Uterus (tissue), 4 donors: ENCODE data around the gene ALB. TPM values are rescaled to one million over a fixed set of nuclear protein-coding genes. Genes with fewer than 3 reads are reported as not detected.

ENCODE experiments used
- DNase-seq, 2 donors: peaks; one replicate each; pipeline ENCODE4 v3.0.0-alpha.2; 2019 to 2020
- H3K27ac ChIP-seq, 2 donors: fragments of 200-600 bp; sonication (generic); 1 replicate in 1 of 2; 2 replicates in 1 of 2; pipeline ENCODE4 v1.5.1; 2016 to 2018
- H3K27me3 ChIP-seq, 2 donors: fragments of 200-600 bp; sonication (generic); one replicate each; pipeline ENCODE4 v1.5.1; 2018 to 2019; ENCODE audit warnings: control low read depth in 1 of 2
- H3K36me3 ChIP-seq, 2 donors: fragments of 200-600 bp; sonication (generic); one replicate each; pipeline ENCODE4 v1.5.1; 2019; ENCODE audit warnings: control low read depth in 1 of 2
- H3K4me1 ChIP-seq, 2 donors: fragments of 200-600 bp; sonication (generic); one replicate each; pipeline ENCODE4 v1.5.1; 2018 to 2019; ENCODE audit warnings: control low read depth in 1 of 2
- H3K4me3 ChIP-seq, 2 donors: fragments of 200-600 bp; sonication (generic); 1 replicate in 1 of 2; 2 replicates in 1 of 2; pipeline ENCODE4 v1.5.1; 2018 to 2019; ENCODE audit warnings: mild to moderate bottlenecking in 1 of 2
- H3K9me3 ChIP-seq, 2 donors: fragments of 200-600 bp; sonication (generic); one replicate each; pipeline ENCODE4 v1.5.1; 2019; ENCODE audit warnings: control low read depth in 1 of 2
- POLR2A ChIP-seq, 2 donors: fragments of 450-650 bp; IDR thresholded peaks; one replicate each; pipeline ENCODE4 v1.6.1; 2016; ENCODE audit warnings: antibody characterized with exemption in 2 of 2, mild to moderate bottlenecking in 1 of 2, moderate library complexity in 1 of 2
- intact Hi-C: fragments of 100-400 bp; cut with DNase I; formaldehyde crosslinking; loops from one replicate; pipeline ENCODE4 v1.15.1; 2023; ENCODE audit warnings: low total_unique reads
- total RNA-seq, 4 donors: library from RNA; depleted of rRNA in 3 of 4; stranded (reverse); fragments of >200 nt in 3 of 4; gene quantifications; one replicate each; pipeline versions ENCODE4 v1.1.0 to v1.2.4, GENCODE V29; 2014 to 2023
- TF ChIP-seq, protein P1 (sequence below), 4 experiments: fragments of 200-600 bp in 2 of 4; fragments of 450-650 bp in 2 of 4; sonication (generic) in 2 of 4; IDR thresholded peaks; one replicate each; pipeline ENCODE4 v1.5.1; 2016 to 2019; ENCODE audit warnings: antibody characterized with exemption in 4 of 4, mild to moderate bottlenecking in 2 of 4, moderate library complexity in 1 of 4
- donor health status: DM: yes; HTN: yes; CAD: no.

ALB gene
- total RNA-seq, 4 donors from 2014 or later: 5.0 to 11.3 TPM; not detected in 2

GRCh38 chr4:73396993-73397972, 6.8 kb upstream of the ALB start:
- Histone ChIP-seq H3K4me3 (no peak overlapping the region), H3K9me3 (no peaks in the 10 kb centered on the region), H3K36me3 (no peaks in the 10 kb centered on the region), H3K4me1 (no peaks in the 10 kb centered on the region), H3K27me3 (no peaks in the 10 kb centered on the region), H3K27ac (no peak overlapping the region)
- intact Hi-C loops: no loop called here
- DNase-seq: no peak
- TF ChIP-seq, protein P1, sequence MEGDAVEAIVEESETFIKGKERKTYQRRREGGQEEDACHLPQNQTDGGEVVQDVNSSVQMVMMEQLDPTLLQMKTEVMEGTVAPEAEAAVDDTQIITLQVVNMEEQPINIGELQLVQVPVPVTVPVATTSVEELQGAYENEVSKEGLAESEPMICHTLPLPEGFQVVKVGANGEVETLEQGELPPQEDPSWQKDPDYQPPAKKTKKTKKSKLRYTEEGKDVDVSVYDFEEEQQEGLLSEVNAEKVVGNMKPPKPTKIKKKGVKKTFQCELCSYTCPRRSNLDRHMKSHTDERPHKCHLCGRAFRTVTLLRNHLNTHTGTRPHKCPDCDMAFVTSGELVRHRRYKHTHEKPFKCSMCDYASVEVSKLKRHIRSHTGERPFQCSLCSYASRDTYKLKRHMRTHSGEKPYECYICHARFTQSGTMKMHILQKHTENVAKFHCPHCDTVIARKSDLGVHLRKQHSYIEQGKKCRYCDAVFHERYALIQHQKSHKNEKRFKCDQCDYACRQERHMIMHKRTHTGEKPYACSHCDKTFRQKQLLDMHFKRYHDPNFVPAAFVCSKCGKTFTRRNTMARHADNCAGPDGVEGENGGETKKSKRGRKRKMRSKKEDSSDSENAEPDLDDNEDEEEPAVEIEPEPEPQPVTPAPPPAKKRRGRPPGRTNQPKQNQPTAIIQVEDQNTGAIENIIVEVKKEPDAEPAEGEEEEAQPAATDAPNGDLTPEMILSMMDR (IDR thresholded peaks at IDR 0.05): no peak
- TF ChIP-seq POLR2A (IDR thresholded peaks at IDR 0.05): no peak

GRCh38 chr4:73401412-73401811, 2.7 kb upstream of the ALB start:
- Histone ChIP-seq H3K4me3 (no peak overlapping the region), H3K4me1 (no peaks in the 10 kb centered on the region), H3K9me3 (no peaks in the 10 kb centered on the region), H3K36me3 (no peaks in the 10 kb centered on the region), H3K27ac (no peak overlapping the region), H3K27me3 (no peaks in the 10 kb centered on the region)
- intact Hi-C loops: no loop called here
- TF ChIP-seq POLR2A (IDR thresholded peaks at IDR 0.05): no peak
- TF ChIP-seq, protein P1 (IDR thresholded peaks at IDR 0.05): no peak
- DNase-seq: no peak

DNA sequence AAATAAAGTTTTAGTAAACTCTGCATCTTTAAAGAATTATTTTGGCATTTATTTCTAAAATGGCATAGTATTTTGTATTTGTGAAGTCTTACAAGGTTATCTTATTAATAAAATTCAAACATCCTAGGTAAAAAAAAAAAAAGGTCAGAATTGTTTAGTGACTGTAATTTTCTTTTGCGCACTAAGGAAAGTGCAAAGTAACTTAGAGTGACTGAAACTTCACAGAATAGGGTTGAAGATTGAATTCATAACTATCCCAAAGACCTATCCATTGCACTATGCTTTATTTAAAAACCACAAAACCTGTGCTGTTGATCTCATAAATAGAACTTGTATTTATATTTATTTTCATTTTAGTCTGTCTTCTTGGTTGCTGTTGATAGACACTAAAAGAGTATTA, 370 bp downstream of the ALB start:
- no peak for TF ChIP-seq POLR2A (IDR thresholded peaks at IDR 0.05)
- TF ChIP-seq, protein P1 (IDR thresholded peaks at IDR 0.05): no peak
- Histone ChIP-seq H3K27me3 (no peaks in the 10 kb centered on the region), H3K27ac (no peak overlapping the region), H3K9me3 (no peaks in the 10 kb centered on the region), H3K4me1 (no peaks in the 10 kb centered on the region), H3K4me3 (no peak overlapping the region), H3K36me3 (no peaks in the 10 kb centered on the region)
- DNase-seq: no peak
- intact Hi-C loops: no loop called here

DNA sequence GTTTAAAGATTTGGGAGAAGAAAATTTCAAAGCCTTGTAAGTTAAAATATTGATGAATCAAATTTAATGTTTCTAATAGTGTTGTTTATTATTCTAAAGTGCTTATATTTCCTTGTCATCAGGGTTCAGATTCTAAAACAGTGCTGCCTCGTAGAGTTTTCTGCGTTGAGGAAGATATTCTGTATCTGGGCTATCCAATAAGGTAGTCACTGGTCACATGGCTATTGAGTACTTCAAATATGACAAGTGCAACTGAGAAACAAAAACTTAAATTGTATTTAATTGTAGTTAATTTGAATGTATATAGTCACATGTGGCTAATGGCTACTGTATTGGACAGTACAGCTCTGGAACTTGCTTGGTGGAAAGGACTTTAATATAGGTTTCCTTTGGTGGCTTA, 1.1 kb downstream of the ALB start:
- no peaks in the 10 kb centered on the region for H3K9me3 ChIP-seq
- H3K4me3 ChIP-seq: no peak overlapping the region
- TF ChIP-seq POLR2A (IDR thresholded peaks at IDR 0.05): no peak
- TF ChIP-seq, protein P1 (IDR thresholded peaks at IDR 0.05): no peak
- H3K27ac ChIP-seq: no peak overlapping the region
- H3K27me3 ChIP-seq: no peaks in the 10 kb centered on the region
- no peak for DNase-seq
- H3K36me3 ChIP-seq: no peaks in the 10 kb centered on the region
- no peaks in the 10 kb centered on the region for H3K4me1 ChIP-seq
- intact Hi-C loops: no loop called here

DNA sequence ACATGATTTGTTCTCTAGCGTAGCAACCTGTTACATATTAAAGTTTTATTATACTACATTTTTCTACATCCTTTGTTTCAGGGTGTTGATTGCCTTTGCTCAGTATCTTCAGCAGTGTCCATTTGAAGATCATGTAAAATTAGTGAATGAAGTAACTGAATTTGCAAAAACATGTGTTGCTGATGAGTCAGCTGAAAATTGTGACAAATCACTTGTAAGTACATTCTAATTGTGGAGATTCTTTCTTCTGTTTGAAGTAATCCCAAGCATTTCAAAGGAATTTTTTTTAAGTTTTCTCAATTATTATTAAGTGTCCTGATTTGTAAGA, 2.4 kb downstream of the ALB start:
- no peaks in the 10 kb centered on the region for H3K27me3 ChIP-seq
- H3K4me1 ChIP-seq: no peaks in the 10 kb centered on the region
- no peaks in the 10 kb centered on the region for H3K36me3 ChIP-seq
- intact Hi-C loops: no loop called here
- TF ChIP-seq, protein P1 (IDR thresholded peaks at IDR 0.05): no peak
- TF ChIP-seq POLR2A (IDR thresholded peaks at IDR 0.05): no peak
- no peak overlapping the region for H3K27ac ChIP-seq
- DNase-seq: no peak
- no peaks in the 10 kb centered on the region for H3K9me3 ChIP-seq
- H3K4me3 ChIP-seq: no peak overlapping the region
